ENCODE data around the gene TNRC6B.

Gene TNRC6B

DNA sequence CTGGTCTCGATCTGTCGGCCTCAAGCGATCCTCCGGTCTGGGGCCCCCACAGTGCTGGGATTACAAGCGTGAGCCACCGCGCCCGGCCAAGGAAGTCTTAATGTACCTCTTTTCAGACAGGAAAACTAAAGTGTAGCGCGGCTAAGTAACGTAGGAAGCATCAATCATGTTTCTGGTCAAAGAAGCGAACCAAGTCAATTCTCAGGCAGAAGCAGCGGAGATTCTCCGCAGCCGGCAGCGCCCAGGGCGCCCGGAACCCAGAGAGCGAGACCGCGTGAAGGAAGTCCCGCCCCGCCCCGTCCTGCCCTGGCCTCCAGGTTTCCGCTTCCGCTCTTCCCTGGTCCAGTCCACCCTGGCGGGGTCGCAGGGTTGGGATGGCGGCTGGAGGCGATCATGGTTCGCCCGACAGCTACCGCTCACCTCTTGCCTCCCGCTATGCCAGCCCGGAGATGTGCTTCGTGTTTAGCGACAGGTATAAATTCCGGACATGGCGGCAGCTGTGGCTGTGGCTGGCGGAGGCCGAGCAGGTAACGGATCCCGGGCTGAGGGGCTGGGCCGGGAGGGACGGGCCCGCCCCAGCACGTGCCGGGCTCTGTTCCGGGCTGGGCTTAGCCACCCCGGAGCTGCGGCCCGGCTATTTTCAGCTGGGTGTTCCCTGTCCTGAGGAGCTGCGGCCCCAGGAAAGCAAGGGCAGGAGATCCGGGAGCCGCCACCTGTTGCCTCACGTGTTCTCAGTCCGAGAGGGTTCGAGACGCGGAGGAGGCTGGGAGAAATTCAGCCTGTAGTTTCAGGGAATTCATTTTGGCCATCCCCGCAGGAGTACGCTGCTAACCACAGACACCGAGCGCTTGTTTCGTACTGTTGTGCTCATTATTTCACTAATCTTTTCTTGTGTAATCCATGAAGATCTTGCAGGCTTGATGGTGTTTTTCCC, 168.7 kb downstream of the TNRC6B start, which contains the start of gene ADSL:
ADSL (plus strand) TSS at position 316 of the 934 bp plus-strand sequence; CDS start at position 375, 59 bp downstream.
- H3K36me3 ChIP-seq (ENCODE audit: control insufficient read depth, insufficient read depth, low read length): peaks cover 18% of the 10 kb centered on the region
- H3K27me3 ChIP-seq (ENCODE audit: control insufficient read depth, insufficient read depth, low read length, poor library complexity, severe bottlenecking): no peaks in the 10 kb centered on the region
- H3K27ac ChIP-seq (ENCODE audit: insufficient read depth, low read depth, low read length, poor library complexity, severe bottlenecking): peak within 1 kb of the TSS; percentile 87
- no peaks in the 10 kb centered on the region for H3K9me3 ChIP-seq (ENCODE audit: control insufficient read depth, low read length)
- no peaks in the 10 kb centered on the region for H3K4me1 ChIP-seq (ENCODE audit: control insufficient read depth, insufficient read depth, low read length)
- 0 to 1% methylated on average over 65 of the region's 65 CpGs for WGBS, 2 experiments
- peak within 1 kb of the TSS; percentile 98 for H3K4me3 ChIP-seq (ENCODE audit: insufficient read depth, low read depth, low read length)

DNA sequence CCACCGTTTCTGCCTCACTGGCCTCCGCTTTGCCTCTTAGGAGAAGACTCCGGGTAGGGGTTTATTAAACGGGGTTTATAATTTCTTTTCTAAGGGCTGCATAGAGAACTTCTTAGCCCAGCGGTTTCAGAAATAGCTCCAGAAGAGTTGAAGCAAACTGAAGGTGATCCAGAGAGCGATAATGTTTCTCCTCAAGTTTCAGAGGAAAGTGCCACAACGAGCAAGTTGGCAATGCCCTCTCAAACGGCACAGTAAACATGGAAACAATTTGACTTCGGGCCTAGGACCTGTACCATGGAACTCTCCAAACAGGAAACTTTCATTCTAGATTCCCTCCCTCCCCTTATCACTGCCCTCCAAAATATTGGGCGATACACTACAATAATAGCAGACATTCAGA, 169.6 kb downstream of the TNRC6B start:
- H3K9me3 ChIP-seq (ENCODE audit: control insufficient read depth, low read length): no peaks in the 10 kb centered on the region
- H3K27ac ChIP-seq (ENCODE audit: insufficient read depth, low read depth, low read length, poor library complexity, severe bottlenecking): peak overlapping the region; percentile 87
- H3K27me3 ChIP-seq (ENCODE audit: control insufficient read depth, insufficient read depth, low read length, poor library complexity, severe bottlenecking): no peaks in the 10 kb centered on the region
- 30 to 33% methylated on average over 10 of the region's 10 CpGs for WGBS, 2 experiments
- H3K36me3 ChIP-seq (ENCODE audit: control insufficient read depth, insufficient read depth, low read length): peaks cover 20% of the 10 kb centered on the region
- no peaks in the 10 kb centered on the region for H3K4me1 ChIP-seq (ENCODE audit: control insufficient read depth, insufficient read depth, low read length)
- H3K4me3 ChIP-seq (ENCODE audit: insufficient read depth, low read depth, low read length): peak overlapping the region; percentile 98

DNA sequence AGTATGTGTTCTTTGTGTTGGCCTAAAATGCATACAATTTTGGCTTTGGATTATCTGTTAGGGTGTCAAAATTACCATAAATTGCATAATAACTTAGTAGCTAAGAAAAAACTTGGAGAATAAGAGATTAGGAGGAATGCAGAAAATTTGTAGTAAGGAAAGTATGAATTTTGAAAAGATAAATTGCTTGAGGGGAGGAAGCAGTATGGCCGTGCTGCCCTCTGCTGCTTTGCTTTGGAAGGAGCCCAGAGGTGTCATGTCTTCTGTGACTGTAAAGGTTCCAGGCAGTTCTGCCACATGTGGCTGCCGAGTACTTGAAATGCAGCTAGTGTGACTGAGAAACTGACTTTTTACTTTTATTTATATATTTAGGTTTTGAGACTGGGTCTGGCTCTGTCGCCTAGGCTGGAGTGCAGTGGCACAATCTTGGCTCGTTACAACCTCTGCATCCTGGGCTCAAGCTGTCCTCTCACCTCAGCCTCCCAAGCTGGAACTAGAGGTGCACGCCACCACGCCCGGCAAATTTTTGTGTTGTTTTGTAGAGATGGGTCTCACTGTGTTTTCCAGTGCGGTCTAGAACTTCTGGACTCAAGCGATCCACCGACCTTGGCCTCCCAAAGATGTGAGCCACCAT, 170.4 kb downstream of the TNRC6B start:
- Histone ChIP-seq H3K9me3 (ENCODE audit: control insufficient read depth, low read length) (no peaks in the 10 kb centered on the region), H3K36me3 (ENCODE audit: control insufficient read depth, insufficient read depth, low read length) (peaks cover 28% of the 10 kb centered on the region)
- 78 to 83% methylated on average over 10 of the region's 10 CpGs for WGBS, 2 experiments

DNA sequence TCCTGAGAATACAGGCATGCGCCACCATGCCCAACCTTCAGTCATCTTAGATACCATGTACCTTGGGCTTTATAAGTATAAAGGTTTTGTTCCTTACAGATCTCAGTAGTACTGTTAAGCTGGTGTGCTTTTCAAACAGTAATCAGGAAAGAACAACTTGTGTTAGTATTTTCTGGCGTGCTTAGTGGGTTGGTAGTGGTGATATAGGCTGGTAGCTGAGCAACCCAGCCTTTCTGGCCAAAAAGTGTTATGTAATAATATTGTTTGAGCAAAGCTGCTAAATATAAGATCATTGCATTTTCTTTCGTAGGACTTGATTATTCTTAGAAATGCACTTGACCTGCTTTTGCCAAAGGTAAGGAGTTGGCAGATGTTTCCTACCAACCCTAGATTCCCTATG, 175.0 kb downstream of the TNRC6B start:
- WGBS, 2 experiments: 93 to 100% methylated on average over 2 to 3 of the region's 3 CpGs
- no peaks in the 10 kb centered on the region for H3K9me3 ChIP-seq (ENCODE audit: control insufficient read depth, low read length)
- no peaks in the 10 kb centered on the region for H3K27me3 ChIP-seq (ENCODE audit: control insufficient read depth, insufficient read depth, low read length, poor library complexity, severe bottlenecking)
- H3K36me3 ChIP-seq (ENCODE audit: control insufficient read depth, insufficient read depth, low read length): peaks cover 29% of the 10 kb centered on the region
- H3K4me3 ChIP-seq (ENCODE audit: insufficient read depth, low read depth, low read length): no peak overlapping the region
- H3K4me1 ChIP-seq (ENCODE audit: control insufficient read depth, insufficient read depth, low read length): no peaks in the 10 kb centered on the region
- H3K27ac ChIP-seq (ENCODE audit: insufficient read depth, low read depth, low read length, poor library complexity, severe bottlenecking): no peak overlapping the region

More for the DNA sequence above, 170.4 kb downstream of the TNRC6B start:
- Histone ChIP-seq H3K27ac (ENCODE audit: insufficient read depth, low read depth, low read length, poor library complexity, severe bottlenecking) (no peak overlapping the region), H3K4me3 (ENCODE audit: insufficient read depth, low read depth, low read length) (peak overlapping the region; percentile 98), H3K4me1 (ENCODE audit: control insufficient read depth, insufficient read depth, low read length) (no peaks in the 10 kb centered on the region), H3K27me3 (ENCODE audit: control insufficient read depth, insufficient read depth, low read length, poor library complexity, severe bottlenecking) (no peaks in the 10 kb centered on the region)

DNA sequence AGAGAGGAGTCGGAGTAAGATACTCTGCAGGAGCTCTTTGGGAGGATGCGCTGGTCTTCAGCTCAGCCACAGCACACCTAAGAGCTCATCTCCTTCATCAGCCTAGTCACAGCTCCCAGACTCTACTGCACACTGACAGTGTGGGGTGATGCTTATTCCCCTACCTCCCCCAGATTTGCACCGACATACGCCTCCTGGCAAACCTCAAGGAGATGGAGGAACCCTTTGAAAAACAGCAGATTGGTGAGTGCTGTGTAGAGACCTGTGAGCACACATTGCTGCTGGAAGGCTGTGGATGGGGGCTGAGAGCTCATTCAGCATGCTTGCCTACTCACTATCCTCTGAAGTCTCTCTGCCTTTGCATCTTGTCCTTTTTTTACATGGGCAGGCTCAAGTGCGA, 183.4 kb downstream of the TNRC6B start:
- Histone ChIP-seq H3K27ac (ENCODE audit: insufficient read depth, low read depth, low read length, poor library complexity, severe bottlenecking) (no peak overlapping the region), H3K27me3 (ENCODE audit: control insufficient read depth, insufficient read depth, low read length, poor library complexity, severe bottlenecking) (no peaks in the 10 kb centered on the region), H3K4me3 (ENCODE audit: insufficient read depth, low read depth, low read length) (no peak overlapping the region), H3K9me3 (ENCODE audit: control insufficient read depth, low read length) (no peaks in the 10 kb centered on the region), H3K36me3 (ENCODE audit: control insufficient read depth, insufficient read depth, low read length) (peaks cover 64% of the 10 kb centered on the region), H3K4me1 (ENCODE audit: control insufficient read depth, insufficient read depth, low read length) (no peaks in the 10 kb centered on the region)
- WGBS, 2 experiments: 94 to 96% methylated on average over 5 of the region's 5 CpGs

DNA sequence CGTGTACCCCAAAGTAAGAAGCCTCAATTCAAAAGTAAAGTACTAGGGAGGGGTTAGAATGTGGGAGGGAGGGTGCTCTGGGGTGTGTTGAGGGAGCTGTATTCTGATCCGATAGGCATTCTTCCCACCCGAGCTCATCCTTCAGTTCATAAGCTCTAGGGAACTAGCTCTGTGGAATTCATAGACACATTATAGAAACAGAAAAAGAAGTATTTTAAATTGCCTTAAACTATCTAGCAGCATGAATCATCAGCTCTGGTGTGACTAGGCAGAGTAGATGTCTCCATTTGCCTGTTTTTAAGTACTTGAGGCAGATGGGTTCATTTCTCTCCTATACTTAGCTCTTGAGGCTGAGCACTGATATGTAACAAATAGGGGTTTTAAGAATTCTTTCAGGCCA, 185.3 kb downstream of the TNRC6B start:
- Histone ChIP-seq H3K27me3 (ENCODE audit: control insufficient read depth, insufficient read depth, low read length, poor library complexity, severe bottlenecking) (no peaks in the 10 kb centered on the region), H3K4me3 (ENCODE audit: insufficient read depth, low read depth, low read length) (no peak overlapping the region), H3K4me1 (ENCODE audit: control insufficient read depth, insufficient read depth, low read length) (no peaks in the 10 kb centered on the region), H3K36me3 (ENCODE audit: control insufficient read depth, insufficient read depth, low read length) (peaks cover 80% of the 10 kb centered on the region), H3K27ac (ENCODE audit: insufficient read depth, low read depth, low read length, poor library complexity, severe bottlenecking) (no peak overlapping the region), H3K9me3 (ENCODE audit: control insufficient read depth, low read length) (no peaks in the 10 kb centered on the region)
- WGBS, 2 experiments: 96 to 98% methylated on average over 3 of the region's 3 CpGs

DNA sequence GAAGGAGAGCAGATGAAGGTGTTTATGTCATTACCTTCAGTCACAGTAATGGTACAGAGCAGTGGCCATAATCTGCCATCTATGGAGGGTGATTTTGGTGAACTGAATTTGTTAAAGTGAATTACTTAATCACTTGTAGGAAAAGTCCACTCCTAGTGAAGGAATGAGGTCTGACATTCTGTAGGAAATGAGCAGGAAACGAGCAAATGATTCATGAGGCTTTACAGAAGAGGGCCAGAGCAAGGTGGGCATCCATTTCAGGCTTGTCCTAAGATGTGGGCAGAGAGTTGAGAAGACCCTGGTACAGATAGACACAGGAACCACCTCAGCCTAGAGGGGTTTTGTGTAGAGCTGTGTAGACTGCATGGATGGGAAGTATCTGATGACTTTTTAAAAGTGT, 186.7 kb downstream of the TNRC6B start:
- Histone ChIP-seq H3K27me3 (ENCODE audit: control insufficient read depth, insufficient read depth, low read length, poor library complexity, severe bottlenecking) (no peaks in the 10 kb centered on the region), H3K36me3 (ENCODE audit: control insufficient read depth, insufficient read depth, low read length) (peaks cover 76% of the 10 kb centered on the region), H3K4me1 (ENCODE audit: control insufficient read depth, insufficient read depth, low read length) (no peaks in the 10 kb centered on the region), H3K4me3 (ENCODE audit: insufficient read depth, low read depth, low read length) (no peak overlapping the region), H3K9me3 (ENCODE audit: control insufficient read depth, low read length) (no peaks in the 10 kb centered on the region), H3K27ac (ENCODE audit: insufficient read depth, low read depth, low read length, poor library complexity, severe bottlenecking) (no peak overlapping the region)
- 93 to 100% methylated on average over 1 of the region's 1 CpG for WGBS, 2 experiments

DNA sequence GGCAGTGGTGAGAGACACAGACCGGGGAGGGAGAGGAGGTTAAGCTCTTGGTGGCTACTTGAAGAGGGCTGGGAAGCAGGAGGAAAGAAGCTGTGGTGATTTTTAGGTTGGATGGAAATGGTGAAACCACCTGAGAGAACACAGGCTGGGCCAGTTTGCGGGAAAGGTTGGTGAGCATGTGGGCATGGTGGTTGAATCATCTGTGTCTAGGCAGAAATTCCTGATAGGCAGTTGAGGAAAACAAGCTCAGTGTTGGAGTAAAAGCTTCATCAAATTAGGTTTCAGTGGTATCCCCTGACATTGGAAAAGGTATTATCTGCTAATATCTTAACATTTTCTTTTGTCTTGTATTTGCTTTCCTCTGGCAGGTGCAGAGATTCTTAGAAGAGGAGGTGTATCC, 188.3 kb downstream of the TNRC6B start:
- Histone ChIP-seq H3K4me1 (ENCODE audit: control insufficient read depth, insufficient read depth, low read length) (no peaks in the 10 kb centered on the region), H3K4me3 (ENCODE audit: insufficient read depth, low read depth, low read length) (no peak overlapping the region), H3K27me3 (ENCODE audit: control insufficient read depth, insufficient read depth, low read length, poor library complexity, severe bottlenecking) (no peaks in the 10 kb centered on the region), H3K9me3 (ENCODE audit: control insufficient read depth, low read length) (no peaks in the 10 kb centered on the region), H3K27ac (ENCODE audit: insufficient read depth, low read depth, low read length, poor library complexity, severe bottlenecking) (no peak overlapping the region), H3K36me3 (ENCODE audit: control insufficient read depth, insufficient read depth, low read length) (peaks cover 60% of the 10 kb centered on the region)
- 95 to 98% methylated on average over 2 of the region's 2 CpGs for WGBS, 2 experiments

DNA sequence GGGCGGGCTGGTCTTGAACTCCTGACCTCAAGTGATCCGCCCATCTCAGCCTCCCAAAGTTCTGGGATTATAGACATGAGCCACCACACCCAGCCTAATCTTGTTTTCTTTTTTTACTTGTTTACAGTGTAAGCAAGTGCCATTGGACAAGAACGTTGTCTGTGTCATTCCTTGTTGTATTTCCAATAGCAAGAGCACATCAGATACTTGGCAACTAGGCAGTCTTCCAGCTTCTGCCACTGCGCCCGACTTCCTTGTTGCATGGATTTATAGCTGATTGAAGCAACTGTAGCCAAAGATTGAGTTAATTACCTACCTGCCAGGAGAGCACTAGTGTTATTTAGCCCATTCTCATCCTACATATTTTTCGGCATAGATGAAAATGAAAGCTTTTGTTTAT, 189.6 kb downstream of the TNRC6B start:
- WGBS, 2 experiments: 88 to 95% methylated on average over 6 of the region's 6 CpGs

DNA sequence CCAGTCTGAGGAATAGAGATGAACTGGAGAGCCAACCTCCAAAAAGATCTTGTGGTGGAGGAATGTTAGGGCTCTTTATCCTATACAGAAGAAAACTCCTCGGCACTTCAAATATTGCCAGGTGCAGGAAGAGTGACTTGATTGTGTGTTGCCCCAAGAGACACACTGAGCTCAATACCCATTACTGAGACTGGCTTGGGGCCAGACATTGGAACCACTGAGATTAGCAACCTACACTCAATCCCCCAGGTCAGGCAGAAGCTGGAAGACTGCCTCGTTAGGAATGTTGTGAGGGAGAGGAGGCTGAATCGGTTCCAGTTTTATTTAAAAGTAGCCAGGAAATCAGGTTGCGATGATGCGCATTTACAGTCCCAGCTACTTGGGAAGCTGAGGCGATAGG, 190.3 kb downstream of the TNRC6B start:
- WGBS, 2 experiments: 93 to 97% methylated on average over 6 of the region's 6 CpGs
- no peak overlapping the region for H3K27ac ChIP-seq (ENCODE audit: insufficient read depth, low read depth, low read length, poor library complexity, severe bottlenecking)
- H3K4me3 ChIP-seq (ENCODE audit: insufficient read depth, low read depth, low read length): no peak overlapping the region
- peaks cover 41% of the 10 kb centered on the region for H3K36me3 ChIP-seq (ENCODE audit: control insufficient read depth, insufficient read depth, low read length)
- H3K9me3 ChIP-seq (ENCODE audit: control insufficient read depth, low read length): no peaks in the 10 kb centered on the region
- H3K4me1 ChIP-seq (ENCODE audit: control insufficient read depth, insufficient read depth, low read length): no peaks in the 10 kb centered on the region
- no peaks in the 10 kb centered on the region for H3K27me3 ChIP-seq (ENCODE audit: control insufficient read depth, insufficient read depth, low read length, poor library complexity, severe bottlenecking)

More for the DNA sequence above, 189.6 kb downstream of the TNRC6B start:
- no peak overlapping the region for H3K27ac ChIP-seq (ENCODE audit: insufficient read depth, low read depth, low read length, poor library complexity, severe bottlenecking)
- H3K27me3 ChIP-seq (ENCODE audit: control insufficient read depth, insufficient read depth, low read length, poor library complexity, severe bottlenecking): no peaks in the 10 kb centered on the region
- H3K36me3 ChIP-seq (ENCODE audit: control insufficient read depth, insufficient read depth, low read length): peaks cover 48% of the 10 kb centered on the region
- no peak overlapping the region for H3K4me3 ChIP-seq (ENCODE audit: insufficient read depth, low read depth, low read length)
- no peaks in the 10 kb centered on the region for H3K4me1 ChIP-seq (ENCODE audit: control insufficient read depth, insufficient read depth, low read length)
- H3K9me3 ChIP-seq (ENCODE audit: control insufficient read depth, low read length): no peaks in the 10 kb centered on the region
